Osteocyte (in vitro differentiated cells): ENCODE measurements around the gene KIF2C. TPM values are rescaled to one million over a fixed set of nuclear protein-coding genes. Genes with fewer than 3 reads are reported as not detected.

Experiments used
- DNase-seq: peaks from one replicate; pipeline ENCODE4 v3.0.0; 2021; ENCODE audit warnings: mixed read lengths; ENCODE audit not compliant: unreplicated experiment; ENCODE audit errors: extremely low spot score
- H3K27ac Mint-ChIP-seq: one replicate; pipeline ENCODE4 v1.8.0; 2021; ENCODE audit warnings: mild to moderate bottlenecking, mixed read lengths; ENCODE audit not compliant: unreplicated experiment
- H3K27me3 Mint-ChIP-seq: one replicate; pipeline ENCODE4 v1.8.0; 2021; ENCODE audit warnings: mixed read lengths; ENCODE audit not compliant: unreplicated experiment
- H3K36me3 Mint-ChIP-seq: one replicate; pipeline ENCODE4 v1.8.0; 2021; ENCODE audit warnings: mixed read lengths; ENCODE audit not compliant: unreplicated experiment
- H3K4me1 Mint-ChIP-seq: one replicate; pipeline ENCODE4 v1.8.0; 2021; ENCODE audit warnings: mixed read lengths; ENCODE audit not compliant: unreplicated experiment
- H3K4me3 Mint-ChIP-seq: one replicate; pipeline ENCODE4 v1.8.0; 2021; ENCODE audit warnings: mild to moderate bottlenecking, moderate library complexity, mixed read lengths; ENCODE audit not compliant: unreplicated experiment
- H3K9me3 Mint-ChIP-seq: one replicate; pipeline ENCODE4 v1.8.0; 2021; ENCODE audit warnings: mixed read lengths; ENCODE audit not compliant: unreplicated experiment
- CTCF ChIP-seq: fragments of 200-600 bp; sonication (generic); IDR thresholded peaks from 2 replicates; pipeline ENCODE4 v1.5.0; 2021; ENCODE audit warnings: antibody characterized with exemption, mild to moderate bottlenecking, moderate library complexity
- total RNA-seq: library from RNA; stranded (reverse); gene quantifications from 2 replicates; pipeline ENCODE4 v1.2.1, GENCODE V29; 2021

The KIF2C gene
- total RNA-seq, 1 donor from 2014 or later, result 7.5 TPM

GRCh38 chr1:44799770-44800584, 60.3 kb downstream of the KIF2C start, which contains the start of gene PLK3:
Gene PLK3, plus strand, starts transcription at chr1:44800377. Its CDS starts 87 bp downstream, at chr1:44800464.
- peaks cover 26% of the 10 kb centered on the region for H3K4me1 Mint-ChIP-seq
- H3K27ac Mint-ChIP-seq, result peak within 1 kb of the TSS; percentile 98
- peak; percentile 94 for TF ChIP-seq CTCF
- H3K4me3 Mint-ChIP-seq, result peak within 1 kb of the TSS; percentile 96
- no peaks in the 10 kb centered on the region for H3K9me3 Mint-ChIP-seq
- peak; percentile 99 for DNase-seq
- H3K36me3 Mint-ChIP-seq, result peaks cover 19% of the 10 kb centered on the region
- H3K27me3 Mint-ChIP-seq, result no peaks in the 10 kb centered on the region

- Mint-ChIP-seq H3K36me3 (peaks cover 22% of the 10 kb centered on the region), H3K4me3 (peak overlapping the region; percentile 96), H3K27me3 (no peaks in the 10 kb centered on the region), H3K27ac (peak overlapping the region; percentile 87), H3K4me1 (peaks cover 33% of the 10 kb centered on the region), H3K9me3 (no peaks in the 10 kb centered on the region)
- no peak for DNase-seq
- TF ChIP-seq CTCF, result no peak
These were observed 62.1 kb downstream of the KIF2C start for GRCh38 chr1:44801491-44802305.

- peak overlapping the region; percentile 76 for H3K27ac Mint-ChIP-seq
- DNase-seq, result no peak
- no peaks in the 10 kb centered on the region for H3K27me3 Mint-ChIP-seq
- H3K36me3 Mint-ChIP-seq, result peaks cover 24% of the 10 kb centered on the region
- H3K4me1 Mint-ChIP-seq, result peaks cover 41% of the 10 kb centered on the region
- H3K9me3 Mint-ChIP-seq, result no peaks in the 10 kb centered on the region
- no peak for TF ChIP-seq CTCF
- peak overlapping the region; percentile 96 for H3K4me3 Mint-ChIP-seq
These were observed 62.8 kb downstream of the KIF2C start for GRCh38 chr1:44802306-44803061.

GRCh38 chr1:44803062-44803311, 63.4 kb downstream of the KIF2C start:
- peaks cover 24% of the 10 kb centered on the region for H3K36me3 Mint-ChIP-seq
- no peak for TF ChIP-seq CTCF
- peaks cover 46% of the 10 kb centered on the region for H3K4me1 Mint-ChIP-seq
- H3K27ac Mint-ChIP-seq, result peak overlapping the region; percentile 76
- no peaks in the 10 kb centered on the region for H3K27me3 Mint-ChIP-seq
- H3K9me3 Mint-ChIP-seq, result no peaks in the 10 kb centered on the region
- H3K4me3 Mint-ChIP-seq, result peak overlapping the region; percentile 96
- DNase-seq, result no peak
